Activated CD4-positive, alpha-beta T cell treated with anti-CD3 and anti-CD28 coated beads, Interleukin-2, Interleukin-6, amounts not matched to agents 100 ng/mL and 50 ng/mL, durations not matched to agents 16 hours and 8 hours (primary cell): ENCODE measurements around the gene CIZ1.
"Not testable (repeated sequence)": the region's sequence is repeated elsewhere in the genome, so short reads cannot be mapped to it uniquely, and the experiment has no call there.

ENCODE experiments used
- DNase-seq: peaks from one replicate; pipeline ENCODE4 v3.0.0-alpha.2; 2020

The CIZ1 gene

DNA sequence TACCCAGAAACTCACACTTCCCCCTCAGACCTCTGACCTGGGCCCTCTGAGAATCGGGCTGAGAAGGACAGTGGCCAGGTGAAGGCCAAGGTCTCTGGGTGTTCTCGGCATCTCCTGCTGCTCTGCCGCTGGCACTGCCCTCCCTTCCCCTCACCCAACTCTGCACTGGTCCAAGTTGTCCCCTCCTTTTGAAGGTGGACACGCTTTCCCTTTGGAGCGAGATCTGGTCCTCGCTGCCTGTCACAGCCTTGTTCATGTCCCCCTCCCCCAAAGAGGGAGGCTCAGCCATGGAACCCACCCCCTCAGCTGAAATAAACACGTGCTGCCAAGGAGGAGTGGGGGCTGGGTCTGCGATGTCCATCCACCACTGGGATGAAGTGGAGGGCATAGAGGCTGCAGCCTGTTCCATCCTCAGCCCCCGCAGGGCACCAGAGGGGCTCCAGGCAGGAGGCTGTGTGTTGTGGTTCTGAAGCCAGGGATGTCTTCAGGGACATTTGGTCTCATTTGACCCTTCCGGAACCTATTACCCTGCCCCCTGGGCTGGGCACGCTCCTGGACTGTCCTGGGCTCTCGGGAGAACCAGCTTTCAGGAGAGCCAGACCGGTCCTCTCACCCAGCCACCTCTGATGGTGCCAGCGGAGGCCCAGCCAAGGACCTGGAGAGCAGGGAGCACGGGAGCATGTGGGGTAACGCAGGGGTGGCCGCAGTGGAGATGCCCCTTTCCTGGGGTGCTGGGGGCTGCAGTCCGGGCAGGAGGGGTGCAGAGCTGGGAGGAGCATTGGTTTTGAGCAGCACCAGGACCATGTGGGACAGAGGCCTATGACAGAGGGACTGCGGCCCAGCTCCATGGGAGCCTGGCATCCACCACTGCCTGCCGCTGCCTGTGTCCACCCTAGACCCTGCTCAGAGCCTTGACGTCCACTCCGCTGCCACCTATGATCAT, 46.9 kb downstream of the CIZ1 start:
- no peak for DNase-seq

DNA sequence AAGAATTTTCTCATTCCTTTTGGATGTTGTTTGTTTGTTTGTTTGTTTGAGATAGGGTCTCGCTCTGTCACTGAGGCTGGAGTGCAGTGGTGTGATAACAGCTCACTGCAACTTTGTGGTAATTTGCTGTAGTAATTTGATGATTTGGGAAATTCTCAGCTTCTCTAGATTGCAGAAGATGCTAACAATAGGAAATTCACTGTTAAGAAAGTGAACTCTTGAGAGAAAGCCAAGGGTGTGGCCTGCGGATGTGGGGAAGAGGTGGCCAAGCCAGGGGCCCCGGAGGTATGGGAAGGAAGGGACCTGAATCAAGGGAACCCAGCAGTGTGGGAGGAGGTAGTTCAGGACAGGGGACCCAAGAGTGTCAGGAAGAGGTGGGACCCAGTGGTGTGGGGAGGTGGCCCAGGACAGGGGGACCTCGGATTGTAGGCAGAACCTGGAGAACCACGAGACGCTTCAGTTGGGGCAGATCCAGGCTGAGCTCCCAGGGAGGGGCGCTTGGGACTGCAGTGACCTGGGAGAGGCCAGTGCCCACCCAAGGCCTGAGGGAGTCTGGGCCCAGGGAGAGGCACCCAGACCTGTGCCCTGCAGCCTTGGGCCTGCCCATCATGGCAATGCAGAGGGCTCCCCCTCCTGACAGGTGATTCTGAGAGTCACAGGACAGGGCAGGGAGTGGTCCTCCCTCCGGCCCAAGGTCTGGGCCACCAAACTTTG, 47.7 kb downstream of the CIZ1 start:
- no peak for DNase-seq

DNA sequence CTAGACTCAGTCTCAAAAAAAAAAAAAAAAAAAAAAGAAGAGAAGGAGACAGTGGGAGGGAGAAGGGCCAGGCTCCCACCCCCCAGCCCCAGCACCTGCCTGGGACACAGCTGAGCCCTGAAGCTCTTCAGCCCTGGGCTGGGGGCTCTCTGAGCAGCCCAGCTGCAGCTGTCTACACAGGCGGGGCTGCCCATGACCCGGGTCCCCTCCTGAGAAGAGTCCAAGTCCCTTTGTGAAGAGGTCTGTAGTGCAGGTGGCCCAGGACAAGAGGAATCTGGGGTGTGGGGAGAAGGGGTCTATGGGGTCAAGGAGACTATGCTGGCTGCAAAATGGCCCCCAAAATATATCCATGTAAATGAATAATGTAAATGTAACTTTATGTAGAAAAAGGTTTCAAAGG, 48.8 kb downstream of the CIZ1 start:
- DNase-seq: no peak

DNA sequence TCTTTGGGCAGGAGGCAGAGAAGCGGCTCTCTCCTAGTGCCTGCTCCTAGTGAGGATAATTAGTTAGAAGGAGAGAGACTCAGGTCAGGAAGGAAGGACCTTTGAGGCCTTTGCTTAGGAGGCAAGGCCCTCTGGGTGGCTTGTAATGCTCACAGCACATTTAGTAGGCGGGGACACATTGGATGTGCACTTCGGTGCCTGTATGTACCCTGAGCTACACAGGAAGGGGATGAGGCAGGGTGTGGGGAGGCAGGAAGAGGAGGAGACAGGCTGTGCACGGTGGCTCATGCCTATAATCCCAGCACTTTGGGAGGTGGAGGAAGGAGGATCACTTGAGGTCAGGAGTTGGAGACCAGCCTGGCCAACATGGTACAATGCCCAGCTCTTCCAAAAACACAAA, 49.3 kb downstream of the CIZ1 start:
- no peak for DNase-seq

DNA sequence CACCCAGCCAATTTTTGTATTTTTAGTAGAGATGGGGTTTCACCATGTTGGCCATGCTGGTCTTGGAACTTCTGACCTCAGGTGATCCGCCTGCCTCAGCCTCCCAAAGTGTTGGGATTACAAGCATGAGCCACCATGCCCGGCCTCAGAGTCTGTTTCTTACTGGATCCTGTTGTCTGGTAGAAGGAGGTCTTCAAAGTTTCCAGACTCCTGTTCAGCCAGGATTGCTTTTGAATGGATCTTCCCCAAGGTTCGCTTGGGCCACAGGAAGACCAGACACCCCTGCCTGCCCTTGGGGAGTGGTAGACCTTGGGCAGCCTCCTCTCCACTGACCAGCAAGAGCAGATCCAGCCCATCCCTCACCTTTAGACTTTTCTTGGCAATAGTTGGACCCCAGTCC, 49.8 kb downstream of the CIZ1 start:
- DNase-seq: no peak

DNA sequence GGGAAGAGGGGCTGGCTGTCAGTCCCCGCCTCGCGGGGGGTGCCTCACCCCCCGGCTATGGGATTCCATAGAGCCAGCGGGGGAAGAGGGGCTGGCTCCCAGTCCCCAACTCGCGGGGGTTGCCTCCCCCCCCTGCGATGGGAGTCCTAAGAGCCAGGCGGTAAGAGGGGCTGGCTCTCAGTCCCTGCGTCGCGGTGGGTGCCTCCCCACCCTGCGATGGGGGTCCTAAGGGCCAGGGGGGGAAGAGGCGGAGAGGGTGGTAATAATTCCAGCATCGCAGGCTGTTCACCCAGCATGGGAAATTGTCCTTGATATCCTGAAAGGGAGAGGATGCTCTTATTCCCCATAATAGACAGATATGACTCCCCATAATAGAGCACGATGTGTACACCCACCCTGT, 51.8 kb downstream of the CIZ1 start:
- DNase-seq: no peak

DNA sequence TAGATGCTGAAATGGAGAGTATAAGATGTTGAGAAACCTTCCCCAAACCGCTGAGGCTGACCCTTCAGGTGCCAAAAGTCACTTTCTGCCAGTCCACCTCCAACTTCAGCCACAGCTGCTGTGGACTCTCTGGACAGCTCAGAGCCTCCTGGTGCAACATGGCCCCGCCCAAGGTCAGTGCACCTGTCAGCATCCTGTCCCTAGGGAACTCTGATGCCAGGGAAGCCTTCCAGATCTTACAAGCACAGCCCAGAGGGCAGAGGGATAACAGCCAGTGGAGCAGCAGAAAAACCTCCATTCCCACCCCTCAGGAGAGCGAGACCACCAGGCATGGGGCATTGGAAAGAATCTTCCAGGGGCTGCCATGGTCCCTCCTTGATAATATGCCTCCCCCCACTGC, 53.4 kb downstream of the CIZ1 start:
- no peak for DNase-seq

DNA sequence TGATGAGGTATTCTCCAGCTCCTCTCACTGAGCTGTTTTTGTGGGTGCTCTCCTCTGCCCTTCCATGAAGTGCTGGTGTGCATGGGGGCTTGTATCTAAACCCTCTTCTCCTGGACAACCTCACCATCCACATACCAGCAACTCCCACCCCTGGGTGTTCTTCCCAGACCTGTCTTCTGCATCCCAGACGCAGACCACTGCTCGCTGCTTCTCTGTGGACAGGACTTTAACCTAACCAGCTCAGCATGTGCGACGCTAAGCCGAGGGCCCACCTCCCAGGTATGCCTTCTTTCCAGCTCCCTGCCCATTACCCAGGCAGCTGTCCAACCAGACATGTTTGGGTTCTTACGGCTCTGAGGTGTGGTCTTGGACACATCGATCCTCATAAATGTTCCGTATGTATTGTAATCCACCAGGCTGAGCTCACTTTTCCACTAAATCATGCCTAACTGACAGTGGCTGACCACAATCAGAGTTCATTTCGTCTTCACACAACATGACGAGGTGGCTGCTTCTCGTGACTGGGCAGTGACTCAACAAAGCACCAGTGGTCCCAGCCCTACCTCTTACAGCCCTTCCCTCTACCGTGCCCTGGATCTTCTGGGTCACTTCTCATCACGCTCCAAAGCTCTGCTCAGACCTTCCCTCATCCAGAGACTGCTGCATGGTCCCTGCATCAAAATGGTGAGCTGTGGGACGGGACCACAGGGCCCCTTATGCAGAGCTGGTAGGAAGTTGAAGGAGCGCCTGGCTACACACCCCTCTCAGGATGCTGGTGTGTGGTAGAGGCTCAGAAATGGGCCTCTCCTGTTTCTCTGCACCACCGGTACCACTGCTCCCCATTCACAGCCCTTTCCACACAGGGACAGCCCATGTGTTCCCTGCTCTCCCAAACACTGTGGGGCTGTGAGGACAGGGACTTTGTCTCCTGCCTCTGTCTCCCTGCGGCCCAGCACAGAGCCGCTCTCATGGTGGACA, 54.3 kb downstream of the CIZ1 start:
- no peak for DNase-seq

DNA sequence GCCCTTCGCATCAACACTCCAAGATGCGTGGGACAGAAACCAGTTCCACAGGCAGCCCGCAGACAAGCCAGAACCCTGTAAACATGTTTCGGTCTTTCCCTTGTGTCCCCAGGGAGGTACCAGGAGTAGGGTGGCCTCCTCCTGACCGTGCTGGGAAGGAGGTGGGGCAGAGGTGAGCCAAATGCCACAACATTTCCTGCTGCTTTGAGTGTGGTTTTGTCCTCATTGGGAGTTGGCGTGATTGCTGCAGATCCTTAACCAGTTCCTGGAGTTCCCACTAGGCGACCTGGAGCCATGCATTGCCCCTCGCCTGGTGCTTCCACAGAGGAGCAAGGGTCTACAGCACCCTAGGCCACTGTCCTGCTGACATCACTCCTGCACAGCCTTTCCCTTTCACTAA, 55.8 kb downstream of the CIZ1 start:
- DNase-seq: not testable (repeated sequence)

DNA sequence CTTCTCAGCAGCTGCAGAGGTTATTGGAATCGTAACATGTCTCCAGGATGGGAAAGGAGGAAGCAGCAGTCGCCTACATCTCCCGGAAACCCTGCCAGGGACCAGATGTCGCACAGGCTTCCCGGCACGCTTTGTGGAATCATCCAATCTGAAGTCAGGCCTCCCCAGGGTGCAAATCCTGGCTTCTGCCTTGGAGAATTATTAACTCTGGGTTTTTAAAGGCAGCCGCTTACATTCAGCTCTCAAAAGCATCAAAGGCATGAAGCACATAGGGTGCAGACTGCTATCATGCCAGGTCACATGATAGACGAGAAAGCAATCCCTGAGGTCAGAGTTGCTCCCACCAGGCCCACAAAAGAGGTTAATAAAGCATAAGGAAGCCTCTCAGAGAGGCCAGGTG, 59.2 kb downstream of the CIZ1 start:
- not testable (repeated sequence) for DNase-seq

DNA sequence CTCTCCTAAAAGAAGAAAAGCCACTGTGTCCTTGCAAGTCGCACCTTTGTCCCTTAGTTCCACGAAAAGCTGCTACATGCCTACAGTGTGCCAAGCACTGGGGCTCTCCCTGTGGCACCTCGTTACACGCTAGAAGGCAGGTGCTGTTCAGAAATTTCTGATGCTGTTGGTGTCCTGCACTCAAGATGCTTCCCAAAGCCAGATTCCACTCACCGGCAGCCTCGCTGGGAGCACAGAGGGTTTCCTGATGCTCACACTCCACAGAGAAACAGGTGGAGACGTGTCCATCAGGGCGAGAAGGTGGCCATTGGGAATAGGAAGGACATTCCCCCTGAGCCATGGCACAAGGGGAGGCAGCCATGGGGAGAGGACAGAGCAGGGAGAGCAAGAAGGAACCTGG, 60.0 kb downstream of the CIZ1 start:
- DNase-seq: not testable (repeated sequence)

DNA sequence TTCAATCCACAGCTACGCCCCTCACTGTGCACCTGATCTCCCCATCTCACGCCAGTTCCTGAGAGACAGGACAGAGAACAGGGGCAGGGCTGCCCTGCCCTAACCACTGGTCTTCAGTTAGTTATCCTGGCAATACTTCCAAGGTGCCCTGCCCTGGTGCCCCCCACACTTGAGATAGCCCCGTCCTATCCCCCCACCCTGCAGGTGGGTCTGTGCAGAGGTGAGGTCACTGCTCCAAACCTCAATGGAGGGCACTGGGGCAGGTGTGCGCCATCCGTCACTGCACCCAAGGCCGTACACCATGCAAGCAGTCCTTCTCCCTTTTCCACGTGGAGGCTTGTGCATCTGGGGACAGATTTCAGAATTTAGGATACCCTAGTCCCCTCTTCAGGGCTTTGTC, 60.7 kb downstream of the CIZ1 start:
- DNase-seq: not testable (repeated sequence)

DNA sequence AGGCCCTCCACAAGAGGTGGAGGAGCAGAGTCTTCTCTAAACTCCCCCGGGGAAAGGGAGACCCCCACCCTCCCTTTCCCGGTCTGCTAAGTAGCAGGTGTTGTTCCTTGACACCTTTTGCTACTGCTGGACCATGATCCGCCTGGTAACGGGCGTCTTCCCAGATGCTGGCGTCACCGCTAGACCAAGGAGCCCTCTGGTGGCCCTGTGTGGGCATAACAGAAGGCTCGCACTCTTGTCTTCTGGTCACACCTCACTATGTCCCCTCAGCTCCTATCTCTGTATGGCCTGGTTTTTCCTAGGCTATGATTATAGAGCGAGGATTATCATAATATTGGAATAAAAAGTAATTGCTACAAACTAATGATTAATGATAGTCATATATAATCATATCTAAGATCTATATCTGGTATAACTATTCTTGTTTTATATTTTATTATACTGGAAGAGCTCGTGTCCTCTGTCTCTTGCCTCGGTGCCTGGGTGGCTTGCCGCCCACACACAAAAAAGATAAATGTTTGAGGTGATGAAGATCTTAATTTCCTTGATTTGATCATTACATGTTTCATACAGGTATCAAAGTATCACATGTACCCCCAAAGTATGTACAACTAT, 61.3 kb downstream of the CIZ1 start:
- DNase-seq: peak; percentile 67

DNA sequence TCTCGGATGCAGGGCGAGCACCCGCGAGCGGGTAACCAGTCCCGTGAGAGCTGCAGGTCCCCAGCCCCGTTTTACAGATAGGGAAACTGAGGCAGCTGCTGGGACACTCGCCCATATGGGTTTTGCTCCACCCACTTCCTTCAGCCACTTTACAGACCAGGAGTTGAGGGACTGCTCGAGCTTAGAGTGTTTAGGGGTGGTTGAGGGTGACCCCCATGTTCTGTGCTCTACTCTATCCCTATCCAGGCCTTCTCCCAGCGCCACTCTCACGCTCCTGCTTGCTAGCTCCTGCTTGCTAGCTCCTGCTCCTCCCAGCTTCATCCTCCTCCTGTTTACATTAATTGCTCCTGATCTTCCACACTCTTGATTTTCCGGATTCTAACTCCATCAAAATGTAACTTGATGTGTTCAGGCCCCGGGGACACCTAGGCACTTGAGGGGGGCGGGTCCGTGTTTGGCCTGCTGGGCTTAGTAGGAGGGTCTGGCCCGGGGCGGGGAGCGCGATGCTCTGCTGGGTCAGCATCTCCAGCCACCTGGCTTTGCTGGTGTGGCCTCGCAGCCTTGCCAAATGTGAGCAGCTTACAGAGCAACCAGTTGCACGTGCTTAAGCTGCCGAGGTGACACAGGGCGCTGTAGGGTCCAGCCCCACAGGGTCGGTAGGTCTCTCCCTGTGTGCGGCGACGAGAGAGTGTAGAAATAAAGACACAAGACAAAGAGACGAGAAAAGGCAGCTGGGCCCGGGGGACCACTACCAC, 62.4 kb downstream of the CIZ1 start:
- no peak for DNase-seq

DNA sequence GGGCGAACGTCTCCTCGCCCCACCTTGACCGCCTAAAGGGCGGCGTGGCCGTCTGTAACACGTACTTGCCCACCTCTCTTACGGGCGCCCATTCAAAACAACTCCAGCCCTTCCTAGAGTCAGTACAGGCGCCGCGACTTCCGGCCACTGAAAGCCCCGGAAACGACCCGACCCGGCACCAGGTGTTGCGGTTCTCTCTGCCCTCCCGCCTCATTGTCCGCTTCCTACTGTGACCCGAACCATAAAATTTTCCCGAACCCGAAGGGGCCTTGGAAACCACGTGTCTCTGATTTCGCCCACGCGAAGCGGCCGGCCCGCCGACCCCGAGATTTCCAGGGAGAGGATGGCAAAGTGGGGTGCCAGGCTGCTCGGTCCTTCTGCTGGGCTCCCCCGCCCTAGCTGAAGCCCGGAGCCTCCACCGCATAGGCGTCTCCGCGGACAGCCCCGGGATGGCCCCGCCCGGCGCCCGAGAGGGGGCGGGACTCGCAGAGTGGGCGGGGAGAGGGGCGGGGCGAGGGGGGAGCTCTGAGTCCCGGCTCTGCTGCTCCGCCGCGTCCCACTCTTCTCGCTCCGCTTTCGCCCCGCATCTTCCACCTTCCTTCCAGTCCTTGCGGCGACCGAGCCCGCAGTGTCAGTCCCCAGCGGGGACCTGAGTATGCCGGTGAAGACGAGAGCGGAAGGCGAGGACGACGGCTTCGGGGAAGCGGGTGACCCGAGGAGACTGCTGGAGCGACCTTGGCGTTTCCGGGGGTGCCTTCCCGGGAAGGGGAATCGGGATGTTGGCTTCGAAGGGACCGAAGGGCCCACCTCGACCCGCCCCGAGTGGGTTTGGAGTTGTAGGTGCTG, 63.2 kb downstream of the CIZ1 start:
- DNase-seq: peak; percentile 89

DNA sequence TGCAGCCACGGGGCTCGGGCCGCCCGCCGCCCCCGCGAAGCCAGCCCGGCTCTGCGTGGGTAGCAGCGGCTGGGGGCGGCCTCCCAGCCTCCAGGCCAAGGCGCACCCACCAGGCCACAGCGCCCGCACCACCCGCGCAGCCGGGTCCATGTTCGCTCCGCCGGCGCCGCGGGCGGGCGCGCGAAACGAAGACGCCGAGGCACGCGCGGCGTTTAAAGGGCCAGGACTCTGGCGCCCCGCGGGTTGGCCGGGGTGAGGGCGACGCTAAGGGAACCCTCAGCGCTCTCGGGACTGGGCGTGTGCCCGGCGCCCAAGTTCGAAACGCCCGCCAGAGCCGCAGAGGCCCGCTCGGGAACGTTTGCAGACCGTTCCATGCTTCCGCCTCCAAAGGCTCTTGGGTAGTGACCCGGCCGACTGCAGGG, 63.8 kb downstream of the CIZ1 start, which contains the start of gene PTGES2:
Gene PTGES2, minus strand, starts transcription at position 162 of the 422 bp plus-strand sequence. Its CDS starts 12 bp downstream, at position 150.
- peak; percentile 89 for DNase-seq

DNA sequence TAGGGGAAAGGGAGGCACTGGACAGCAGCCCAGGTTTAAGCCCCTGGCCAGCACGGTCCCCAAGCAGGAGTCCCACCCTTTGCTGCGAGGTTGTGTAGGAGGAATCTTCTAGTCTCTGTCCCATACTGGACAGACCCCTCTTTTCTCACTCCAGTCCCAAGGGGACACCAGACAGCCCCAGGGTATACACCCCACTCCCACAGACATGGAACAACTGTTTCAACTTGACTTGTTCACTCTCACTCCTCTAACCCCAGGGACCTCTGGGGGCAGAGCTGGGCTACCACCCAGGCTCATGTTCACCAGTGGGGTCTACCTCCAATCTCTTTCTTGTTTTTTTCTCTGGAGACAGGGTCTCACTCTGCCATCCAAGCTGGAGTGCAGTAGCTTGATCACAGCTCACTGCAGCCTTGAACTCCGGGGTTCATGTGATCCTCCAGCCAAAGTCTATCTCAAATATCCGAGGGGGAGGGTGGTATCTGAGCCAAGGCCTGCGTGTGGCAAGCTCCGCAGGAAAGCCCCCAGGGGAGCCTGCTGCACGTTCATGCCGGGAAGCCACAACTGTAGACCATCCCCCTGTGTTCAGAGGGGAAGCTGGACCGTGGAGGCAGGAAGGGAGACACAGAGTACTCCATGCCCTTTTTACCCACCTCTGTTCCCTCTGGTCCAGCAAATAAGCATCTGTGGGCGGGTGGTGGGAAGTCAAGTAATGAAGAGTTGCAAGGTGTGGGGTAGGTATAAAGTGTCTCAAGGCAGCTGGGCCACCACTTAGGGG, 65.6 kb downstream of the CIZ1 start:
- DNase-seq: no peak

DNA sequence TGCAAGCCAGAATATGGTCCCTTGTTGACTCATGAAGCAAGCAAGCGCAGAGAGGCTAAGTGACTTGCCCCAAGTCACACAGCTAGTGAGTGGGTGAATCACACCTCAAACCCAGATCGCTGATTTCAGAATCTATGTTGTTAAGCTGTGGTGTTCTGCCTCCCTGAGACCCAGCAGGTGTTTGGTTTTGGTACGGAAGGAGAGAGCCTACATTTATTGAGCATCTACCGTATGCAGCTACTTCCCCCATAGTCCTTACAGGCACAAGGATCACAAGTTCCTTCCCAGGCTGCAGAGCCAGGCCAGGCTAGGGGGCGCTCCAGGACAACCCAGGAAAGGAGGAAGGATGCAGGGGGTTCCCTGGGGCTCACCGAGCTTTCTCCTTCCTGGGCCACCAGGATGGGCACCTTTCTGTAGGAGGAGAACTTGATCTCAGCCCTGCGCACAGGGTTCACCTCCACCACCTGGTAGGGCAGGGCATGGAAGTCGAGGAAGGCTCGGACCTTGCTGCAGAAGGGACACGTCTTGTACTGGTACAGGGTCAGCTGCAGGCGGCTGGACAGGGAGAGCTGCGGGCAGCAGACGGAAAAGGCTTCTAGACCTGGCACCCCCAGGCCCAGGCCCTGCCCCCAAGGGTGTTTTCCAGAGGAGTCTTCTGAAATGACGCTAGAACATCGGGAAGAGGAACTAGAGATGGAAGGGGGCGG, 66.3 kb downstream of the CIZ1 start:
- peak; percentile 43 for DNase-seq

DNA sequence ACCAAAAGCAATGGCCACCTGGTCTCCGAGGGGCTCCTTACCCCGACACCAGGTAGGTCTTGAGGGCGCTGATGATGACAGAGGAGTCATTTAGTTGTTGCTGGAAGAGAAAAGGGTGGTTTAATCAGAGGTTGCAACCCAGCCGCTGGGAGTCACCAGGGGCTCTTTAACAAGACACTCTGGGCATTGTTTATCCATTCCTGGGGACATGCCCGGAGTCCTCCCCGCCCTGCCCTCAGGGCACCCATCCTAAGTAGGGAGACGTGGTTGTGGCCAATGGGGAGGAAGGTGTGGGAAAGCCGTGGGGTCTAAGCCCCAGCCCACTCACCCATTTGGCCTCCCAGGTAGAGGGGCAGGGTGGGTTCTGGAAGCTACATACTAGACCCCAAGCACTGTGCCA, 66.9 kb downstream of the CIZ1 start:
- DNase-seq: no peak
